Fibroblast of upper back skin (primary cell): ENCODE data around the gene GOLGA6D.
A peak's percentile ranks its signal among the peaks of the same experiment; 100 is the strongest.
"Not testable (repeated sequence)": the region's sequence is repeated elsewhere in the genome, so short reads cannot be mapped to it uniquely, and the experiment has no call there.

Source experiments
- DNase-seq: peaks from one replicate; pipeline ENCODE4 v3.0.0-alpha.2; 2013

GOLGA6D gene

DNA sequence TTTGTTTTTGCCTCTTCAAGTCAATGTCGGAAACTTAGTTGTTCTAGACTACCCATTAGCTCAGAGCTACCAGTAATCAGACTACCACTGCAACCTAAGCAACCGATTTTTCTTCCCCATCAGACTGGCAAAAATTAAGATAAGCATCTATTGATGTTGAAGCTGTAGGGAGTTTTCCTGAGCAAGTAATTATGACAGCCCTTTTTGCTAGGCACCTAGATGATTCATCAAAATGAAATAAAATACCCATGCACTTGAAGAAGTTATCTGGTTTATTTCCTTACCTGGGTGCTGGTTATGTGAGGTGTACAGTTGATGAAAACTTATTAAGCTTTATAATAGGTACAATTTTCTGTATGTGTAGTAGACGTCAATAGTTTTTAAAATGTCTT, 52.7 kb downstream of the GOLGA6D start:
- no peak for DNase-seq

DNA sequence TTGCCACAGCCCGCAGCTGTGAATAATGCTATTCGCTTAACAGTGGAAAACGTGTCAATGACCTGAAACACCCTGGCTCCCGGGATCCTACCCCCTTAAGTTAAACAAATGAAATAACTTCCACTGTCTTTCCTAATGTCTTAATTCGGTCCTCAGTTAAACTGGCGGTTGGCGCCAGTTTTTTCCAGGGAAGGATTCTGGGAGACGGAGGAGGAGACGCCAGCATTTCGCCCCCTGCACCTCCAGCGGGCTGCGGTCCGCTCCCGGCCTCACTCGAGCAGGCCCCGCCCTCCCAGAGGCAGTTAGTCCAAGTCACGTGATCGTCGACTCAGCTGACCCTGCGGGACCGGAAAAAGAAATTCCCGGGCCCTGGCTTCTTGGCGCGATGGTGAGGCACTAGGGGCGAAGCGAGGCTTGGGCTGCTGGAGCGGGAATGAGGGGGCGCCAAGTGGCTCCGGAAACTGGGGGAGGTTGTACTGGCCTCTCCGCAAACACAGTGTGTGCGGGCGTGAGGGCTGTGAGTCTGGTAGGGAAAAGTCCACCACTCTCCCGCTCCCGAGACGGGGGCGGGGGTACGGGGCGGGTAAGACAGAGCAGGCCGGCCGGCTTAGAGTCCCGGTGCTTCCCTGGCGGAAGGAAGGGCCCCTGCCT, 53.2 kb downstream of the GOLGA6D start, which contains the start of gene COMMD4:
Gene COMMD4, plus strand, starts transcription at position 359 of the 651 bp plus-strand sequence. Its CDS starts 27 bp downstream, at position 386.
- peak; percentile 97 for DNase-seq

DNA sequence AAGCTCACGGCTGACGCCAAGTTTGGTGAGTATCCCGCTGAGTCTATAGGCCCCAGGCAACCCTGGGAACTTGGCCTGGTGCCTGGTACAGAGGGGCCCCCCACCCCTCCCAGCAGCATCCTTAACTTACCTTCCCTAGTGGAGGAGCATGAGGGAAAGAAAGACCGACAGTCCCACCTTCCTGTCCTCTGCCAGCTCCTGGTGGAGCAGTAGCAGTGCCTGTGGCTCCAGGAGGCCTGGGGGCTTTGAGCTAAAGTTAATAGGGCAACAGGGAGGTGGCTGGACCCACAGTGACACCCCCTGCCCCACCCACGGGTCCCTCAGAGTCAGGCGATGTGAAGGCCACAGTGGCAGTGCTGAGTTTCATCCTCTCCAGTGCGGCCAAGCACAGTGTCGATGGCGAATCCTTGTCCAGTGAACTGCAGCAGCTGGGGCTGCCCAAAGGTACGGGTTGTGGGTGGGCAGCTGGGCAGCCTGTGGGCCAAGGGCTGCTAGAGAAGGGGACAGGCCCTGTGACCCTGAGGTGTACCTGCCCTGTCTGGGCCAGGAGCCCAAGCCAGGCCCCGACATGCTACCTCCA, 56.1 kb downstream of the GOLGA6D start:
- DNase-seq, result no peak

DNA sequence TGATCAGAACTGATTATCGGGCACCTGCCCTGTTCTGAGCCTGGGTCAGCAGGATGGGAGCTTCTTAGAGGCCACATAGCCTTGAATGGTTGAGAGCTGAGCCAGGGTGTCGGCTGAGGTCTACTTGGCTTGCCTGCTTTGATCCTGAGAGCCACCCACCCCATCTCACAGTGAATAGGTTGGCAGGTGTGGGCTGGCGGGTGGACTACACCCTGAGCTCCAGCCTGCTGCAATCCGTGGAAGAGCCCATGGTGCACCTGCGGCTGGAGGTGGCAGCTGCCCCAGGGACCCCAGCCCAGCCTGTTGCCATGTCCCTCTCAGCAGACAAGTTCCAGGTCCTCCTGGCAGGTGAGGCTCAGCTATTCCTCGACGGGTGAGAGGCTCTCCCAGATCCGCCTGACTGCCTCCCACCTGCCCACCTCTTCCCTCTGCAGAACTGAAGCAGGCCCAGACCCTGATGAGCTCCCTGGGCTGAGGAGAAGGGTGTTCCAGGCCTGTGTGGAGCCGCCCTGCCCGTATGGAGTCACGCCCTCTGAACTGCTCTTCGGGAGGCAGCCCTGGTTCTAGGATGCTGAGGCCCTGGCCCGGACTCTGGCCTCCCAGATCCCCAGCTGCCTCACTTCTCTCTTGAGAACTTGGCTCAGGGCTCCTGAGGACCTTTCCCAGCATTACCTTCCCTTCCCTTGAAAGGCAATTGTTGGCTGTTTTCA, 57.1 kb downstream of the GOLGA6D start:
- DNase-seq, result no peak

DNA sequence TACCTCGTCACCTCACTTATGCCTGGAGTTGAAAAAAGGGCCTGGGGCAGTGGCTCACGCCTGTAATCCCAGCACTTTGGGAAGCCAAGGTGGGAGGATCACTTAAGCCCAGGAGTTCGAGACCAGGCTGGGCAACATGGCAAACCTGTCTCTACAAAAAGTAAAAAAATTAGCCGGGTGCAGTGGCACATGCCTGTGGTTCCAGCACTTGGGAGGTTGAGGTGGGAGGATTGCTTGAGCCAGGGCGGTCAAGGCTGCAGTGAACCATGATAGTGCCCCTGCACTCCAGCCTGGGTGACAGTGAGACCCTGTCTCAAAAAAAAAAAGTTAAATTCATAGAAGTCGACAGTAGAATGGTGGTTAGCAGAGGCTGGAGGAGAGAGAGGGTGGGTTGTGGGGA, 59.6 kb downstream of the GOLGA6D start:
- no peak for DNase-seq

DNA sequence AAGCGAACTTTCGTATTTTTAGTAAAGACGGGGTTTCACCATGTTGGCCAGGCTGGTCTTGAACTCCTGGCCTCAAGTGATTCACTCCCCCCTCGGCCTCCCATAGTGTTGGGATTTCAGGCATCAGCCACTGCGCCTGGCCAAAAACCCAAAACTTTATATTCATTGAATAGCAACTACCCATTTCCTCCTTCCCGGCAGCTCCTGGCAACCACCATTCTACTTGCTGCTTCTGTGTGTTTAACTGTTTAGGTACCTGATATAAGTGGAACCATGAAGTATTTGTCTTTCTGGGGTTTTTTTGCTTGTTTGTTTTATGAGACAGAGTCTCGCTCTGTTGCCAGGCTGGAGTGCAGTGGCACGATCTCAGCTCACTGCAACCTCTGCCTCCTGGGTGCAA, 61.3 kb downstream of the GOLGA6D start:
- DNase-seq, result not testable (repeated sequence)
